Skin epidermis (tissue), 12 donors: ENCODE data around the gene ANO10.
"Not testable (repeated sequence)": the region's sequence is repeated elsewhere in the genome, so short reads cannot be mapped to it uniquely, and the experiment has no call there.

ENCODE experiments used
- H3K27ac ChIP-seq, 21 experiments: fragments of 200-600 bp; sonication (generic) in 11 of 21; one replicate each; pipeline ENCODE4 v1.5.0; 2020; ENCODE audit warnings: mild to moderate bottlenecking in 3 of 21, inconsistent platforms in 2 of 21, moderate library complexity in 2 of 21
- H3K4me3 ChIP-seq, 7 experiments: fragments of 200-600 bp; sonication (generic) in 2 of 7; one replicate each; pipeline ENCODE4 v1.5.0; 2020; ENCODE audit warnings: inconsistent platforms in 2 of 7, mild to moderate bottlenecking in 2 of 7, moderate library complexity in 1 of 7

Gene ANO10

DNA sequence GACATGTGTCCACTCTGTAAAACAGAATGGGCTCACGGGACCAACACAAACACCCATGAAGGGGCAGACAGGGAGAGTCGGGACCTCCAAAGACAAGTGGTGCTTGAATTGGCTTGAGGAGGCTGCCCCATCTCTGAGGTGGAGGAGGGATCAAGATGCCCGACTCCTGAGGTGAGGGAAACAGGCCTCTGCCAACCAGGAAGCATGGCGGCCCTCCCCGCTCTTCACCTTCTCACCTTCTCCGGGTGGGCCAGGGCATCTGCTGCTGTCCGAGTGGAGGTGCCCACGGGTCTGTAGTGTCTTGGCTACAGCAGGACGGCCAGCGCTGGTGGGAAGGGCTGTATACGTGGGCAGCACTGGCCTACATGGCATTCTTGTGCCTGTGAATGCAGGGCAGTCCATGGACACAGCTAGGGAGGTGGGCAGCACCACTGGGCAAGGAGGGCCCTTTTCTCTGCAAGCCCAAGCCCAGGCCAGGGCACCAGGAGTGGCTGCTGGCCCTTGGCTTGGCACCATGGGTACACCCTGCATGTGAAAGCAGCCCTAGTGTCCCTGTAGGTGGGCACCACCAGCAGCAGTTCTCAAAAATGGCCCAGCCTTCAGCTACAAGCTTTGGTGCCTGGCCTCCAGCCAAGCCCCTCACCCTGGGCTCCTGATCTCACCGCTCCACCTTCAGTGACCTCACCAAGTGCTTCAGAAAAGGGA lies 256.1 kb downstream of the ANO10 start:
- Histone ChIP-seq H3K4me3 (no peak overlapping the region), H3K27ac (peak overlapping the region in 3 of 21 experiments; percentile 15 to 51 (median 16))

- Histone ChIP-seq H3K27ac (no peak overlapping the region), H3K4me3 (no peak overlapping the region)
Measured at GRCh38 chr3:43364926-43365325, 256.9 kb downstream of the ANO10 start.

- peak overlapping the region in 1 of 21 experiments; percentile 9 for H3K27ac ChIP-seq
- H3K4me3 ChIP-seq: no peak overlapping the region
Measured at GRCh38 chr3:43364494-43364893, 257.3 kb downstream of the ANO10 start.

GRCh38 chr3:43363621-43364266 lies 258.1 kb downstream of the ANO10 start:
- peak overlapping the region in 2 of 21 experiments; percentile 9 to 10 for H3K27ac ChIP-seq
- H3K4me3 ChIP-seq: no peak overlapping the region

DNA sequence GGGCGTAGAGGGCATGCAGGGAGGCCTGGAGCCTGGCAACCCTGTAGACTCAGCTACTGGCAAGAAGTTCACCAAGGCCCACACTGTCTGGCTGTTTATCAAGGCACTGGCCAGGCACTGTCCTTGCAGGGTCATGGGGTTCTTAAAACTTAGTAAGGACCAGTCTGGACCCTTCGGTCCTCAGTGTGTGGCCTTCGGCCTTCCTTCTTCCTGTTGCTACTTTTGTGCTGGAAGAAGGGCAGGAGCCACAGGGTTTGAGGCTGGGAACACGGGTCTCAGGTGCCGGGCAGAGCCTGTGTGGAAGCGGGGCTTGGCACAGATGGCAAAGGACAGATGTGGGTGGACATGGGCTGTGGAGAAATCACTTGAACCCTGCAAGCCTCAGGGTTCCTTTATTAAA lies 258.9 kb downstream of the ANO10 start:
- no peak overlapping the region for H3K27ac ChIP-seq
- H3K4me3 ChIP-seq: no peak overlapping the region

GRCh38 chr3:43362183-43362582 lies 259.6 kb downstream of the ANO10 start:
- H3K4me3 ChIP-seq: no peak overlapping the region
- H3K27ac ChIP-seq: no peak overlapping the region

GRCh38 chr3:43361077-43361476 lies 260.7 kb downstream of the ANO10 start:
- Histone ChIP-seq H3K27ac (no peak overlapping the region), H3K4me3 (no peak overlapping the region)

DNA sequence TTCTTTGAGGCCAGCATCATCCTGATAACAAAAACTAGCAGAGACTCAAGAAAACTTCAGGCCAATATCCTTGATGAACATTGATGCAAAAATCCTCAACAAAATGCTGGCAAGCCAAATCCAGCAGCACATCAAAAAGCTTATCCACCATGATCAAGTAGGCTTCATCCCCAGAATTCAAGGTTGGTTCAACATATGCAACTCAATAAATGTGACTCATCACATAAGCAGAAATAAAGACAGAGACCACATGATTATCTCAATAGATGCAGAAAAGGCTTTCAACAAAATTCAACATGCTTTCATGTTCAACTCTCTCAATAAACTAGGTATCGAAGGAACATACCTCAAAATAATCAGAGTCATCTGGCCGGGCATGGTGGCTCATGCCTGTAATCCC lies 265.8 kb downstream of the ANO10 start:
- H3K27ac ChIP-seq, H3K4me3 ChIP-seq: not testable (repeated sequence)

- Histone ChIP-seq H3K4me3 (no peak overlapping the region), H3K27ac (no peak overlapping the region)
Measured at GRCh38 chr3:43353923-43354670, 267.7 kb downstream of the ANO10 start.

- Histone ChIP-seq H3K27ac (no peak overlapping the region), H3K4me3 (no peak overlapping the region)
Measured at GRCh38 chr3:43353393-43353792, 268.4 kb downstream of the ANO10 start.

- Histone ChIP-seq H3K4me3 (no peak overlapping the region), H3K27ac (no peak overlapping the region)
Measured at GRCh38 chr3:43349716-43350115, 272.1 kb downstream of the ANO10 start.

GRCh38 chr3:43348852-43349574 lies 272.8 kb downstream of the ANO10 start:
- H3K27ac ChIP-seq: no peak overlapping the region

GRCh38 chr3:43348350-43348749 lies 273.5 kb downstream of the ANO10 start:
- no peak overlapping the region for H3K4me3 ChIP-seq
- H3K27ac ChIP-seq: no peak overlapping the region

More at GRCh38 chr3:43348852-43349574, 272.8 kb downstream of the ANO10 start:
- H3K4me3 ChIP-seq: no peak overlapping the region

DNA sequence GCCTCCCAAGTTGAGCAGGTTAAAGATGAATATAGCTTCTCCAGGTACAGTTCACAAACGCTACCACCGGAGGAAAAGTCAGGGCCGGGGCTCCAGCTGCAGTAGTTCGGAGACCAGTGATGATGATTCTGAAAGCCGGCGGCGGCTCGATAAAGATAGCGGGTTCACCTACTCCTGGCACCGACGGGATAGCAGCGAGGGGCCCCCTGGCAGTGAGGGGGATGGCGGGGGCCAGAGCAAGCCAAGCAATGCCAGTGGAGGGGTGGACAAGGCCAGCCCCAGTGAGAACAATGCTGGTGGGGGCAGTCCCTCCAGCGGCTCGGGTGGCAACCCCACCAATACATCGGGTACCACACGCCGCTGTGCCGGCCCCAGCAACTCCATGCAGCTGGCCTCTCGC lies 274.0 kb downstream of the ANO10 start:
- H3K27ac ChIP-seq: peak overlapping the region in 4 of 21 experiments; percentile 24 to 59 (median 46)
- H3K4me3 ChIP-seq: no peak overlapping the region

DNA sequence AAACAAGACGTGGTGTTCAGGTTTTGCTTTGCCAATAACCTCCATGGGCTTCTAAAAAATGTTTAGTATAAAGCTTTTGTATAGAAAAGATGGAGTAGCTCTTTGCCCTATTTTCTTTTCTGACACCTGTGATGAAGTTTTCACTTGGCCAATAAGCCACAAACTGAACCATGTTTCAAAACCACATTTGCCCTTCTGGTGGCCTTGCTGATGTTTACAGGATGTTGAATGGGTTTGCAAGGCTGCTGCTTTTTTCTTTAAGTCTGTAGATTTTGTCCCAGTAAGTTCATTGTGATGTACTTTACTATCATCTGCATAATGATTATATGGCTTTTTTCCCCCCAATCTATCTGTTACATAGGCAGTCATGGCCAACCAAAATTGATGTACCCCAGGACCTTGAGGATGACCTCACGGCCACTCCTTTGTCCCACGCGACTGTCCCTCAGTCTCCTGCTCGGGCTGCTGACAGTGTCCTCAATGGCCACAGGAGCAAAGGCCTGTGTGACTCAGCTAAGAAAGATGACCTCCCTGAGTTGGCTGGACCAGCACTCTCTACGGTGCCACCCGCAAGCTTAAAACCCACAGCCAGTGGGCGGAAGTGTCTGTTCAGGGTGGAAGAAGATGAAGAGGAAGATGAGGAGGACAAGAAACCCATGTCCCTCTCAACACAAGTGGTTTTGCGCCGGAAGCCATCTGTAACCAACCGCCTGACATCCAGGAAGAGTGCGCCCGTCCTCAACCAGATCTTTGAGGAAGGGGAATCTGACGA lies 274.6 kb downstream of the ANO10 start:
- Histone ChIP-seq H3K4me3 (no peak overlapping the region), H3K27ac (peak overlapping the region in 3 of 21 experiments; percentile 40 to 59 (median 51))

DNA sequence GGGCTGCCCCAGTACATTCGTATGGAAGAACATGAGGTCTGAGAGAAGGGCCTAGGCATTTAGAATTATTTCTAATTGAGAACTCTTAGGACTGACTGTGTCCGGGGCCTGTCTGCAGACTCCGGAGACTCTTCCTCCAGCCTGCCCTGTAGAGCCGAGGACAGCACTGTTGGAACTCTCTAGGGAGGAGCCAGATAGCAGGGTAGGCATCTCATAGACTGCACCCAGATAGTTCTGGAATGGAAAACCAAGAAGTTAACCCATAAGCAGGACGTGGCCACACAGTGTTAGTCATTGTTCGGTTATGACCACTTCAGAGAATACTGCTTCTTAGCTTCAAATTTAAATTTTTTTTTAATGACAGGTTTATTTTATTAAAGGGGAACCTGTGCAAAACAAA lies 275.9 kb downstream of the ANO10 start:
- no peak overlapping the region for H3K4me3 ChIP-seq
- peak overlapping the region in 3 of 21 experiments; percentile 6 to 55 (median 37) for H3K27ac ChIP-seq

- no peak overlapping the region for H3K4me3 ChIP-seq
- peak overlapping the region in 4 of 21 experiments; percentile 6 to 55 (median 28) for H3K27ac ChIP-seq
Measured at GRCh38 chr3:43345246-43345645, 276.6 kb downstream of the ANO10 start.

DNA sequence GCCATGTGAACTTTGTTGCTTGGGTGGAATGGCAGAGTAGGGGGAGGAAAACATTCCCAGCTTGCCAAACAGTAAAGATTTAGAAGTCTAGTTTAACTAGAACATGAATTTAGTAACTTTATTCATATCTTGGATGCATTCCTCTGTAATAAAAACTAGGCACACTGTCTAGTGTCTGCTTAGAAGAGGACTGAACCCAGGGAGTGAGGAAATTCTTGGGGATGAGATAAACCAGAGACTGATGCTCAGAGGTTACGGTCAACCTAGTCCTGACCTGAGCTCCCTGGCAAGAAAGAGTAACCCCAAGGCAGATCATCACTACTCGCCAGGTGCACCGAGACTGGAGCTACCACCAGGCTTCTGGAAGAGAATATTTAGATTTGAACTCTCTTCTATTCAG lies 277.3 kb downstream of the ANO10 start:
- H3K27ac ChIP-seq: peak overlapping the region in 1 of 21 experiments; percentile 19
- H3K4me3 ChIP-seq: no peak overlapping the region

GRCh38 chr3:43343815-43344214 lies 278.0 kb downstream of the ANO10 start:
- no peak overlapping the region for H3K27ac ChIP-seq
- H3K4me3 ChIP-seq: no peak overlapping the region
